ENCODE results near the gene HOXA3. TPM values are rescaled to one million over a fixed set of nuclear protein-coding genes. Genes with fewer than 3 reads are reported as not detected.

HOXA3 gene
- polyA plus RNA-seq, 3 donors: not detected

DNA sequence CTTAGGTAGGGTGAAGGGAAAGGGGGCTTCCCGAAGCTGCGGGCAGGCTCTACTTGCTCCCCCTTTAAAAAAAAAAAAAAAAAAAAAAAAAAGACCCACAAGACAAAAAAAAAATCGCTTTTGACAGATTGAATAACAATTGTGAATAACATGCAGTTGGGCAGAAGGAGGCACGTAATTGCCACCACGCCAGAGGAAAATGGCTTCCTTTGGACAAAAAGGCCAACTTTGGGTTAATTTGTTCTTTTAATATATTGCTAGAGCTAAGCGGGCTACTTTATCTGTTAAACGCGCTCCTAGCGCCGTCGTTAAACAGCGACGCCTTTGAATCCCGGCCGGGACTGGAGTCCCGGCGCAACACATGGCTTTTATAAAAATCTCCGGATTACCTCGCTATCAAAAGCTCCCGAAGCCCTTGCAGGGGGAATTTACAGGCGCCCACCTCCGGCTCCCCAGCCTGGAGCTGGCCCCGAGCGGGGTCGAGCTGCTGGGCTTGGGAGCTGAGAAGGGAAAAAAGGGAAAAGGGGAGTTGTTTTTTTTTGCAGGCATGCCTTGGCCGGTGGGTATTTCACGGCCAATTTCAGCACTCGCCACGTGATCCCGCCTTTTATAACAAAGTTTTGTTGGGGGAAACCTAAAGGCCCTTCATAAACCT lies 31.4 kb upstream of the HOXA3 start:
- Histone ChIP-seq H3K79me2 (ENCODE audit: insufficient read depth, low read length) (no peaks in the 10 kb centered on the region), H3K4me1 (ENCODE audit: control insufficient read depth in 1 of 2, insufficient read depth in 2 of 2, low read length in 2 of 2) (peaks cover 49 to 52% of the 10 kb centered on the region in 2 donors), H3K9ac (ENCODE audit: insufficient read depth, low read length, poor library complexity, severe bottlenecking) (no peak overlapping the region), H4K20me1 (ENCODE audit: insufficient read depth, low read length) (no peaks in the 10 kb centered on the region), H2AFZ (ENCODE audit: insufficient read depth, low read depth, low read length, poor library complexity, severe bottlenecking) (peak overlapping the region; percentile 58), H3K27ac (ENCODE audit: low read depth in 1 of 2, low read length in 2 of 2) (no peak overlapping the region), H3K36me3 (replicated peaks in 1 of 2; ENCODE audit: control insufficient read depth in 1 of 2, insufficient read depth in 2 of 2, low read length in 2 of 2) (no peaks in the 10 kb centered on the region), H3K27me3 (ENCODE audit: control insufficient read depth in 2 of 2, insufficient read depth in 2 of 2, low read length in 2 of 2) (peaks cover 81 to 99% of the 10 kb centered on the region in 2 donors), H3K4me2 (replicated peaks; ENCODE audit: extremely low read depth, low read length, poor library complexity, severe bottlenecking) (peak overlapping the region; percentile 76), H3K4me3 (replicated peaks in 1 of 3; ENCODE audit: low read depth in 2 of 3, low read length in 3 of 3) (peak overlapping the region in 2 of 3 experiments; percentile 6 to 71), H3K9me3 (replicated peaks in 1 of 2; ENCODE audit: control insufficient read depth in 1 of 2, insufficient read depth in 1 of 2, low read length in 2 of 2) (peaks cover 14 to 53% of the 10 kb centered on the region in 2 donors)
- Mint-ChIP-seq H3K4me1 (peaks cover 58% of the 10 kb centered on the region), H3K9me3 (peaks cover 3 to 47% (median 31%) of the 10 kb centered on the region in 7 donors), H3K36me3 (peaks cover 18 to 34% of the 10 kb centered on the region in 2 donors), H3K27me3 (ENCODE audit: low read depth in 3 of 3) (peaks cover 94 to 99% (median 99%) of the 10 kb centered on the region in 3 donors), H3K27ac (no peak overlapping the region), H3K4me3 (peak overlapping the region; percentile 72 to 93)
- no peak for DNase-seq
- WGBS (ENCODE audit: insufficient coverage): 4% methylated on average over 20 of the region's 30 CpGs
- TF ChIP-seq, protein P1, sequence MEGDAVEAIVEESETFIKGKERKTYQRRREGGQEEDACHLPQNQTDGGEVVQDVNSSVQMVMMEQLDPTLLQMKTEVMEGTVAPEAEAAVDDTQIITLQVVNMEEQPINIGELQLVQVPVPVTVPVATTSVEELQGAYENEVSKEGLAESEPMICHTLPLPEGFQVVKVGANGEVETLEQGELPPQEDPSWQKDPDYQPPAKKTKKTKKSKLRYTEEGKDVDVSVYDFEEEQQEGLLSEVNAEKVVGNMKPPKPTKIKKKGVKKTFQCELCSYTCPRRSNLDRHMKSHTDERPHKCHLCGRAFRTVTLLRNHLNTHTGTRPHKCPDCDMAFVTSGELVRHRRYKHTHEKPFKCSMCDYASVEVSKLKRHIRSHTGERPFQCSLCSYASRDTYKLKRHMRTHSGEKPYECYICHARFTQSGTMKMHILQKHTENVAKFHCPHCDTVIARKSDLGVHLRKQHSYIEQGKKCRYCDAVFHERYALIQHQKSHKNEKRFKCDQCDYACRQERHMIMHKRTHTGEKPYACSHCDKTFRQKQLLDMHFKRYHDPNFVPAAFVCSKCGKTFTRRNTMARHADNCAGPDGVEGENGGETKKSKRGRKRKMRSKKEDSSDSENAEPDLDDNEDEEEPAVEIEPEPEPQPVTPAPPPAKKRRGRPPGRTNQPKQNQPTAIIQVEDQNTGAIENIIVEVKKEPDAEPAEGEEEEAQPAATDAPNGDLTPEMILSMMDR (IDR thresholded peaks at IDR 0.05): no peak
- intact Hi-C loops (cut with micrococcal nuclease): loop anchor here in 1 of 2 donors (1.0 kb wide), 1 partner anchor 11 kb away; no protein-coding TSS in a partner anchor

DNA sequence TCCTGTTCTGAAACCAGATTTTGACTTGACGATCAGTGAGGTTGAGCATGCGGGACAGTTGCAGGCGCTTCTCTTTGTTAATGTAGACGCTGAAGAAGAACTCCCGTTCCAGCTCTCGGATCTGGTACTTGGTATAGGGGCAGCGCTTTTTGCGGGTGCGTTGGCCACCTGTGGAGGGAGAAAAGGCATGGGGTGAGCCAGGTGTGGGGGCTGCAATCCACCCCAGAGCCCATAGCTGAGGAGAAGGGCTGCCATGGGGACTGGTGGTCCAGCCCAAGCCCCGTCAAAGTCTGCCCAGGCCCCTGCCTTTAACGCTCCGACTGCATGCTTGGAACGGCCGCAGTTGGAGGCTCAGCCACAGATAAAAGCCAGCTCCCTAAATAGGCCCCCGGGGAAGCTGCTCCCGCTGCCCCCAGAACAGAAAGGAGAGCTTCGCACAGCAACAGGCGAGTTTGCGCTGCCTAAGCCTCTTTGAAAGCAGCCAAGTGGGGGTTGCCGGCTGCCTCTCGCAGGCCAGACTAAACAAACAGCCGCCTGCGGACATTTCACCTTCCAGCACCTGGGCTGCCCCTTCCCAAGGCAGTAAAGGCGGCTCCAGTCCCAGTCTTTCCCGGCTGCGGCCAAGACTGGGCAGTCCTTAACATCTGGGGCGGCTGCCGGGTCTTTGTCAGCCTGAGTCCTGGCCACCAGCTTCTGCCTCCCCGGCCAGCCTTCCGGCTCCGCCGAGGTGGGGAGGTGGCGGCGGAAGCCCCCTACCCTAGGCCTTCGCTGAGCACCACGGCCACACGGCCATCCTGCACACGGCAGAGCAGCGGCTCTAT lies 30.7 kb upstream of the HOXA3 start:
- TF ChIP-seq, protein P1 (IDR thresholded peaks at IDR 0.05): no peak
- no peak for DNase-seq
- Histone ChIP-seq H3K4me3 (replicated peaks in 1 of 3; ENCODE audit: low read depth in 2 of 3, low read length in 3 of 3) (no peak overlapping the region), H2AFZ (ENCODE audit: insufficient read depth, low read depth, low read length, poor library complexity, severe bottlenecking) (no peak overlapping the region), H3K79me2 (ENCODE audit: insufficient read depth, low read length) (no peaks in the 10 kb centered on the region), H4K20me1 (ENCODE audit: insufficient read depth, low read length) (no peaks in the 10 kb centered on the region), H3K27me3 (ENCODE audit: control insufficient read depth in 2 of 2, insufficient read depth in 2 of 2, low read length in 2 of 2) (peaks cover 75 to 99% of the 10 kb centered on the region in 2 donors), H3K9me3 (replicated peaks in 1 of 2; ENCODE audit: control insufficient read depth in 1 of 2, insufficient read depth in 1 of 2, low read length in 2 of 2) (peaks cover 9 to 49% of the 10 kb centered on the region in 2 donors), H3K36me3 (replicated peaks in 1 of 2; ENCODE audit: control insufficient read depth in 1 of 2, insufficient read depth in 2 of 2, low read length in 2 of 2) (no peaks in the 10 kb centered on the region), H3K4me1 (ENCODE audit: control insufficient read depth in 1 of 2, insufficient read depth in 2 of 2, low read length in 2 of 2) (peaks cover 42 to 45% of the 10 kb centered on the region in 2 donors), H3K9ac (ENCODE audit: insufficient read depth, low read length, poor library complexity, severe bottlenecking) (no peak overlapping the region), H3K4me2 (replicated peaks; ENCODE audit: extremely low read depth, low read length, poor library complexity, severe bottlenecking) (peak overlapping the region; percentile 76), H3K27ac (ENCODE audit: low read depth in 1 of 2, low read length in 2 of 2) (no peak overlapping the region)
- Mint-ChIP-seq H3K4me1 (peaks cover 50% of the 10 kb centered on the region), H3K4me3 (peak overlapping the region in 1 of 2 donors; percentile 93), H3K9me3 (peaks cover 3 to 45% (median 24%) of the 10 kb centered on the region in 7 donors), H3K27ac (no peak overlapping the region), H3K36me3 (peaks cover 13 to 27% of the 10 kb centered on the region in 2 donors), H3K27me3 (ENCODE audit: low read depth in 3 of 3) (peaks cover 93 to 98% (median 96%) of the 10 kb centered on the region in 3 donors)
- WGBS (ENCODE audit: insufficient coverage): 19% methylated on average over 27 of the region's 39 CpGs
- intact Hi-C loops (cut with micrococcal nuclease): no loop called here

Data from CD14-positive monocyte (primary cell).